SK-N-SH (cell line): ENCODE data around the gene NRBP1.

Source experiments
- CTCF ChIP-seq: fragments of 200-600 bp; sonication (generic); IDR thresholded peaks from 2 replicates; pipeline ENCODE4 v1.6.1; 2017; ENCODE audit warnings: antibody characterized with exemption, mild to moderate bottlenecking, moderate library complexity
- EP300 ChIP-seq, 2 experiments: IDR thresholded peaks; 2 replicates each; pipeline versions ENCODE4 v1.4.0 to v1.6.1; 2012; ENCODE audit warnings: borderline replicate concordance in 1 of 2, low read depth in 1 of 2, low read length in 1 of 2
- GABPA ChIP-seq: IDR thresholded peaks from 2 replicates; pipeline ENCODE4 v1.4.0; 2012; ENCODE audit warnings: low read depth, mild to moderate bottlenecking
- JUND ChIP-seq: IDR thresholded peaks from 2 replicates; pipeline ENCODE4 v1.4.0; 2012
- TEAD4 ChIP-seq: IDR thresholded peaks from 2 replicates; pipeline ENCODE4 v1.4.0; 2012; ENCODE audit warnings: mild to moderate bottlenecking, borderline replicate concordance; ENCODE audit not compliant: insufficient read depth
- ZBTB33 ChIP-seq: IDR thresholded peaks from 2 replicates; pipeline ENCODE4 v1.4.0; 2012; ENCODE audit warnings: low read depth, borderline replicate concordance

GRCh38 chr2:27448381-27448780 lies 19.9 kb downstream of the NRBP1 start:
- TF ChIP-seq GABPA: no peak
- TF ChIP-seq CTCF: no peak
- TF ChIP-seq EP300 (IDR thresholded peaks at IDR 0.05; ENCODE audit: borderline replicate concordance in 1 of 2, low read depth in 1 of 2, low read length in 1 of 2): no peak
- TF ChIP-seq ZBTB33: no peak
- no peak for TF ChIP-seq JUND
- TF ChIP-seq TEAD4: no peak
